K562 (cell line): ENCODE results near the gene BTN3A1. TPM values are rescaled to one million over a fixed set of nuclear protein-coding genes. Genes with fewer than 3 reads are reported as not detected.

Source experiments
- ATAC-seq: fragments of 200-7000 bp; cut with Tn5 transposase; 3 replicates; pipeline ENCODE4 v1.9.1; 2020; ENCODE audit warnings: moderate library complexity
- BruUV-seq: library from RNA; stranded (reverse); fragments of 400-500 nt; replicated peaks from 2 replicates; lab custom pipeline; 2021; lab: Mats Ljungman, UMichigan
- CTCF ChIA-PET: fragments of 300-600 bp; formaldehyde crosslinking; extraction: SDS; loops from one replicate; lab custom pipeline; 2021; ENCODE audit warnings: low intra/inter-chr PET ratio; lab: Yijun Ruan, JAX
- POLR2A ChIA-PET: fragments of 300-600, 350-650 bp; sonication (Branson Sonifier 250); formaldehyde crosslinking; extraction: SDS; loops from one replicate; lab custom pipeline; 2021; ENCODE audit warnings: antibody characterized with exemption, inconsistent platforms; lab: Yijun Ruan, JAX
- DNase-seq, 4 experiments: peaks; one replicate each; pipeline versions ENCODE4 v3.0.0 to v3.0.0-alpha.2; 2011 to 2018; ENCODE audit warnings: low spot score in 3 of 4, mixed read lengths in 3 of 4; ENCODE audit errors: extremely low read depth in 1 of 4
- FAIRE-seq: peaks from 2 replicates; lab custom pipeline; 2011; peaks lifted over from hg19 to GRCh38; lab: Jason Lieb, UNC
- H2AFZ ChIP-seq: 2 replicates; pipeline ENCODE4 v1.6.0; 2011; ENCODE audit warnings: low read depth, low read length, control low read depth, inconsistent platforms
- H3K27ac ChIP-seq: fragments of 200-600 bp; 3 replicates; pipeline ENCODE4 v1.8.0; 2011; ENCODE audit warnings: low read depth, mild to moderate bottlenecking, control low read depth, inconsistent platforms, low read length, moderate library complexity, mixed read lengths; ENCODE audit errors: extremely low read depth
- H3K27me3 ChIP-seq, 2 experiments: fragments of 300-600 bp in 1 of 2; 2 replicates in 1 of 2; 3 replicates in 1 of 2; pipeline versions ENCODE4 v1.6.0 to v1.8.0; 2011; ENCODE audit warnings: inconsistent platforms in 2 of 2, low read length in 2 of 2, mild to moderate bottlenecking in 1 of 2, mixed read lengths in 1 of 2, moderate library complexity in 1 of 2; ENCODE audit not compliant: control insufficient read depth in 2 of 2, insufficient read depth in 2 of 2
- H3K36me3 ChIP-seq: fragments of 300-600 bp; 3 replicates; pipeline ENCODE4 v1.8.0; 2011; ENCODE audit warnings: mild to moderate bottlenecking, low read length, inconsistent platforms; ENCODE audit not compliant: control insufficient read depth, insufficient read depth
- H3K4me1 ChIP-seq, 2 experiments: fragments of 200-600 bp in 1 of 2; replicated peaks in 1 of 2; 2 replicates in 1 of 2; 3 replicates in 1 of 2; pipeline versions ENCODE4 v1.5.1 to v1.8.0; 2011; ENCODE audit warnings: inconsistent platforms in 2 of 2, low read length in 2 of 2, mild to moderate bottlenecking in 1 of 2, mixed read lengths in 1 of 2, moderate library complexity in 1 of 2; ENCODE audit not compliant: control insufficient read depth in 2 of 2, insufficient read depth in 2 of 2
- H3K4me2 ChIP-seq: 2 replicates; pipeline ENCODE4 v1.6.1; 2011; ENCODE audit warnings: low read length, control low read depth, inconsistent platforms, mixed read lengths; ENCODE audit not compliant: insufficient read depth
- H3K4me3 ChIP-seq: fragments of 200-600 bp; sonication (generic), shearing (Covaris generic); 2 replicates; pipeline ENCODE4 v1.5.1; 2016; ENCODE audit warnings: control low read depth, inconsistent platforms
- H3K79me2 ChIP-seq: fragments of 200-600 bp; 3 replicates; pipeline ENCODE4 v1.8.0; 2011; ENCODE audit warnings: low read length, inconsistent platforms; ENCODE audit not compliant: control insufficient read depth, insufficient read depth
- H3K9ac ChIP-seq, 2 experiments: 2 replicates each; pipeline versions ENCODE4 v1.6.0 to v1.6.1; 2011; ENCODE audit warnings: low read depth in 2 of 2, low read length in 2 of 2, control low read depth in 1 of 2, inconsistent platforms in 1 of 2, mild to moderate bottlenecking in 1 of 2, mixed read lengths in 1 of 2; ENCODE audit not compliant: insufficient read depth in 1 of 2
- H3K9me1 ChIP-seq: one replicate; pipeline ENCODE4 v1.6.0; 2011; ENCODE audit warnings: inconsistent platforms, mild to moderate bottlenecking, low read length, moderate library complexity; ENCODE audit not compliant: control insufficient read depth, insufficient read depth
- H3K9me3 ChIP-seq: replicated peaks from 2 replicates; pipeline ENCODE4 v1.5.1; 2011; ENCODE audit warnings: low read depth, low read length, inconsistent platforms; ENCODE audit not compliant: control insufficient read depth, insufficient read depth
- H4K20me1 ChIP-seq: replicated peaks from 2 replicates; pipeline ENCODE4 v1.6.1; 2011; ENCODE audit warnings: low read length, inconsistent platforms, mixed read lengths; ENCODE audit not compliant: control insufficient read depth, insufficient read depth
- C11orf30 ChIP-seq: fragments of 450-650 bp; IDR thresholded peaks from 2 replicates; pipeline ENCODE4 v1.6.1; 2016; ENCODE audit warnings: low read depth, mild to moderate bottlenecking
- ETS2 ChIP-seq: IDR thresholded peaks from 2 replicates; pipeline ENCODE4 v1.6.1; 2016; ENCODE audit warnings: borderline replicate concordance, missing genetic modification characterization, mild to moderate bottlenecking, moderate library complexity, missing compliant biosample characterization; ENCODE audit not compliant: poor library complexity, severe bottlenecking
- KDM1A ChIP-seq, 2 experiments: fragments of 450-650 bp; IDR thresholded peaks; 2 replicates each; pipeline ENCODE4 v1.6.1; 2016; ENCODE audit warnings: mild to moderate bottlenecking in 2 of 2
- KLF6 ChIP-seq: fragments of 250-450 bp; sonication (Bioruptor Pico); IDR thresholded peaks from 2 replicates; pipeline ENCODE4 v1.4.0; 2020; ENCODE audit warnings: mild to moderate bottlenecking, moderate library complexity, borderline replicate concordance
- LCOR ChIP-seq: sonication (generic); formaldehyde crosslinking; IDR thresholded peaks from 2 replicates; pipeline ENCODE4 v1.8.0; 2022; ENCODE audit warnings: mild to moderate bottlenecking, missing genetic modification reagents
- SMARCA4 ChIP-seq: fragments of 450-650 bp; IDR thresholded peaks from 2 replicates; pipeline ENCODE4 v1.6.1; 2016
- TRIM24 ChIP-seq, 2 experiments: fragments of 450-650 bp; IDR thresholded peaks; 2 replicates each; pipeline ENCODE4 v1.6.1; 2016
- ZNF12 ChIP-seq: sonication (generic); formaldehyde crosslinking; IDR thresholded peaks from 2 replicates; pipeline ENCODE4 v1.4.0; 2020; ENCODE audit warnings: mild to moderate bottlenecking, missing genetic modification reagents
- WGBS: fragments of 100-300 bp; shearing (Covaris generic); methylation state at CpG from one replicate; pipeline ENCODE4 v1.1.6; 2016; ENCODE audit warnings: low coverage, mixed read lengths; ENCODE audit not compliant: insufficient coverage; ENCODE audit errors: missing lambda C conversion rate; 5-methylcytosine and 5-hydroxymethylcytosine counted together
- in situ Hi-C: fragments of 300-500 bp; cut with MboI; formaldehyde crosslinking; loops from 4 replicates; pipeline ENCODE4 v1.15.0; 2018; ENCODE audit warnings: inconsistent platforms, mixed read lengths
- intact Hi-C: fragments of 100-400 bp; cut with micrococcal nuclease; formaldehyde crosslinking; loops from 2 replicates; pipeline ENCODE4 v1.14.2; 2022
- polyA plus RNA-seq, 8 experiments: library from polyadenylated mRNA; depleted of rRNA in 4 of 8; stranded (reverse) in 5 of 8; unstranded in 3 of 8; fragments of >200 nt; fragmentation: Nextera tagmentation in 2 of 8; fragmentation: Illumina TruSeq in 1 of 8; extraction: Ambion mirVana in 2 of 8; extraction: Trizol in 1 of 8; gene quantifications; 2 replicates each; pipeline versions ENCODE4 v1.2.1 to v1.2.3, GENCODE V29; 2011 to 2014; ENCODE audit warnings: inconsistent platforms in 1 of 8, missing spikeins in 1 of 8
- total RNA-seq, 7 experiments: library from RNA; depleted of rRNA in 6 of 7; stranded (reverse); fragments of >200 nt in 6 of 7; fragmentation: Illumina TruSeq in 2 of 7; extraction: Trizol in 2 of 7; gene quantifications; 2 replicates each; pipeline versions ENCODE4 v1.2.1 to v1.2.3, GENCODE V29; 2011 to 2021; ENCODE audit warnings: low replicate concordance in 1 of 7
- TF ChIP-seq, protein P1 (sequence below), 3 experiments: IDR thresholded peaks in 2 of 3; conservative IDR thresholded peaks in 1 of 3; 2 replicates each; pipeline ENCODE4 v1.5.1; 2011 to 2012; ENCODE audit warnings: low read length in 3 of 3, mild to moderate bottlenecking in 3 of 3, control low read depth in 2 of 3, improper control_type of control experiment in 1 of 3, inconsistent platforms in 1 of 3, low read depth in 1 of 3, mixed read lengths in 1 of 3, moderate library complexity in 1 of 3; ENCODE audit not compliant: insufficient read depth in 2 of 3
- TF ChIP-seq, protein P2 (sequence below), 2 experiments: fragments of 450-650 bp; IDR thresholded peaks; 2 replicates each; pipeline ENCODE4 v1.6.1; 2018; ENCODE audit warnings: mild to moderate bottlenecking in 2 of 2, low read depth in 1 of 2; ENCODE audit not compliant: partially characterized antibody in 2 of 2

BTN3A1 gene
- total and polyA plus RNA-seq, 9 of the 15 experiments (the other 6 are each of a cell fraction or from before 2014, with no cell fraction given): 0.84 to 8.5 (median 3.9) TPM

DNA sequence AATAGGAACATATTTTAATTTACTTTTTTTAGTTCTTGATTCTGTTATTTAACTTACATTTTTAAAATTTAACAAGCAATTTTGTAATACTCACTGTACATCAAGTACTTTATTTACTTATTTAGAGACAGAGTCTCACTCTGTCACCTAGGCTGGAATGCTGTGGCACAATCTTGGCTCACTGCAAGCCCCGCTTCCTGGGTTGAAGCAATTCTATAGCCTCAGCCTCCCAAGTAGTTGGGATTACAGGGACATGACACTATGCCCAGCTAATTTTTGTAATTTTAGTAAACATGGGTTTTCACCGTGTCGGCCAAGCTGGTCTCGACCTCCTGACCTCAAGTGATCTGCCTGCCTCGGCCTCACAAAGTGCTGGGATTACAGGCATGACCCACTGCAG lies 45.2 kb downstream of the BTN3A1 start:
- Histone ChIP-seq H3K9me3 (no peaks in the 10 kb centered on the region), H3K4me1 (0 out of 5 replicates have a peak, but pooled peaks cover 0 to 3% of the 10 kb centered on the region in 2 experiments), H3K79me2 (no peaks in the 10 kb centered on the region), H2AFZ (no peak overlapping the region), H3K27ac (no peak overlapping the region), H3K9ac (no peak overlapping the region), H3K9me1 (no peaks in the 10 kb centered on the region), H3K27me3 (no peaks in the 10 kb centered on the region), H3K4me2 (no peak overlapping the region), H4K20me1 (no peaks in the 10 kb centered on the region), H3K36me3 (no peaks in the 10 kb centered on the region), H3K4me3 (no peak overlapping the region)
- TF ChIP-seq C11orf30 (no peak), KLF6 (CRISPR knock-in tag) (no peak), KDM1A (IDR thresholded peaks at IDR 0.05) (no peak), ETS2 (tag) (no peak), LCOR (CRISPR knock-in tag) (no peak), ZNF12 (CRISPR knock-in tag) (no peak), SMARCA4 (no peak), TRIM24 (IDR thresholded peaks at IDR 0.05) (no peak)
- TF ChIP-seq, protein P1, sequence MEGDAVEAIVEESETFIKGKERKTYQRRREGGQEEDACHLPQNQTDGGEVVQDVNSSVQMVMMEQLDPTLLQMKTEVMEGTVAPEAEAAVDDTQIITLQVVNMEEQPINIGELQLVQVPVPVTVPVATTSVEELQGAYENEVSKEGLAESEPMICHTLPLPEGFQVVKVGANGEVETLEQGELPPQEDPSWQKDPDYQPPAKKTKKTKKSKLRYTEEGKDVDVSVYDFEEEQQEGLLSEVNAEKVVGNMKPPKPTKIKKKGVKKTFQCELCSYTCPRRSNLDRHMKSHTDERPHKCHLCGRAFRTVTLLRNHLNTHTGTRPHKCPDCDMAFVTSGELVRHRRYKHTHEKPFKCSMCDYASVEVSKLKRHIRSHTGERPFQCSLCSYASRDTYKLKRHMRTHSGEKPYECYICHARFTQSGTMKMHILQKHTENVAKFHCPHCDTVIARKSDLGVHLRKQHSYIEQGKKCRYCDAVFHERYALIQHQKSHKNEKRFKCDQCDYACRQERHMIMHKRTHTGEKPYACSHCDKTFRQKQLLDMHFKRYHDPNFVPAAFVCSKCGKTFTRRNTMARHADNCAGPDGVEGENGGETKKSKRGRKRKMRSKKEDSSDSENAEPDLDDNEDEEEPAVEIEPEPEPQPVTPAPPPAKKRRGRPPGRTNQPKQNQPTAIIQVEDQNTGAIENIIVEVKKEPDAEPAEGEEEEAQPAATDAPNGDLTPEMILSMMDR (IDR thresholded peaks at IDR 0.05 in 2 of 3, conservative IDR thresholded peaks at IDR 0.05 in 1 of 3; ENCODE audit: insufficient read depth in 2 of 3, low read depth in 1 of 3, low read length in 3 of 3): no peak
- TF ChIP-seq, protein P2, sequence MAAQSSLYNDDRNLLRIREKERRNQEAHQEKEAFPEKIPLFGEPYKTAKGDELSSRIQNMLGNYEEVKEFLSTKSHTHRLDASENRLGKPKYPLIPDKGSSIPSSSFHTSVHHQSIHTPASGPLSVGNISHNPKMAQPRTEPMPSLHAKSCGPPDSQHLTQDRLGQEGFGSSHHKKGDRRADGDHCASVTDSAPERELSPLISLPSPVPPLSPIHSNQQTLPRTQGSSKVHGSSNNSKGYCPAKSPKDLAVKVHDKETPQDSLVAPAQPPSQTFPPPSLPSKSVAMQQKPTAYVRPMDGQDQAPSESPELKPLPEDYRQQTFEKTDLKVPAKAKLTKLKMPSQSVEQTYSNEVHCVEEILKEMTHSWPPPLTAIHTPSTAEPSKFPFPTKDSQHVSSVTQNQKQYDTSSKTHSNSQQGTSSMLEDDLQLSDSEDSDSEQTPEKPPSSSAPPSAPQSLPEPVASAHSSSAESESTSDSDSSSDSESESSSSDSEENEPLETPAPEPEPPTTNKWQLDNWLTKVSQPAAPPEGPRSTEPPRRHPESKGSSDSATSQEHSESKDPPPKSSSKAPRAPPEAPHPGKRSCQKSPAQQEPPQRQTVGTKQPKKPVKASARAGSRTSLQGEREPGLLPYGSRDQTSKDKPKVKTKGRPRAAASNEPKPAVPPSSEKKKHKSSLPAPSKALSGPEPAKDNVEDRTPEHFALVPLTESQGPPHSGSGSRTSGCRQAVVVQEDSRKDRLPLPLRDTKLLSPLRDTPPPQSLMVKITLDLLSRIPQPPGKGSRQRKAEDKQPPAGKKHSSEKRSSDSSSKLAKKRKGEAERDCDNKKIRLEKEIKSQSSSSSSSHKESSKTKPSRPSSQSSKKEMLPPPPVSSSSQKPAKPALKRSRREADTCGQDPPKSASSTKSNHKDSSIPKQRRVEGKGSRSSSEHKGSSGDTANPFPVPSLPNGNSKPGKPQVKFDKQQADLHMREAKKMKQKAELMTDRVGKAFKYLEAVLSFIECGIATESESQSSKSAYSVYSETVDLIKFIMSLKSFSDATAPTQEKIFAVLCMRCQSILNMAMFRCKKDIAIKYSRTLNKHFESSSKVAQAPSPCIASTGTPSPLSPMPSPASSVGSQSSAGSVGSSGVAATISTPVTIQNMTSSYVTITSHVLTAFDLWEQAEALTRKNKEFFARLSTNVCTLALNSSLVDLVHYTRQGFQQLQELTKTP (IDR thresholded peaks at IDR 0.05; ENCODE audit: low read depth in 1 of 2, partially characterized antibody in 2 of 2): no peak
- ATAC-seq (no peak), FAIRE-seq (no peak), DNase-seq (no peak)
- BruUV-seq: no TSS peak
- CTCF ChIA-PET: no interaction called here
- 68% methylated on average over 5 of the region's 5 CpGs for WGBS
- intact Hi-C loops (no loop called here), in situ Hi-C loops (no loop called here)
- POLR2A ChIA-PET: no interaction called here
